Astrocyte (in vitro differentiated cells and primary cell): ENCODE results near the gene KCNG2.

Experiments used
- EZH2 ChIP-seq: IDR thresholded peaks from 2 replicates; pipeline ENCODE4 v1.6.1; 2012; ENCODE audit warnings: mild to moderate bottlenecking, low read length, inconsistent platforms; ENCODE audit not compliant: insufficient read depth
- TF ChIP-seq, protein P1 (sequence below): IDR thresholded peaks from 2 replicates; pipeline ENCODE4 v1.5.1; 2011; ENCODE audit warnings: low read depth, mild to moderate bottlenecking, inconsistent platforms, low read length, moderate library complexity; ENCODE audit not compliant: insufficient read depth

- TF ChIP-seq, protein P1, sequence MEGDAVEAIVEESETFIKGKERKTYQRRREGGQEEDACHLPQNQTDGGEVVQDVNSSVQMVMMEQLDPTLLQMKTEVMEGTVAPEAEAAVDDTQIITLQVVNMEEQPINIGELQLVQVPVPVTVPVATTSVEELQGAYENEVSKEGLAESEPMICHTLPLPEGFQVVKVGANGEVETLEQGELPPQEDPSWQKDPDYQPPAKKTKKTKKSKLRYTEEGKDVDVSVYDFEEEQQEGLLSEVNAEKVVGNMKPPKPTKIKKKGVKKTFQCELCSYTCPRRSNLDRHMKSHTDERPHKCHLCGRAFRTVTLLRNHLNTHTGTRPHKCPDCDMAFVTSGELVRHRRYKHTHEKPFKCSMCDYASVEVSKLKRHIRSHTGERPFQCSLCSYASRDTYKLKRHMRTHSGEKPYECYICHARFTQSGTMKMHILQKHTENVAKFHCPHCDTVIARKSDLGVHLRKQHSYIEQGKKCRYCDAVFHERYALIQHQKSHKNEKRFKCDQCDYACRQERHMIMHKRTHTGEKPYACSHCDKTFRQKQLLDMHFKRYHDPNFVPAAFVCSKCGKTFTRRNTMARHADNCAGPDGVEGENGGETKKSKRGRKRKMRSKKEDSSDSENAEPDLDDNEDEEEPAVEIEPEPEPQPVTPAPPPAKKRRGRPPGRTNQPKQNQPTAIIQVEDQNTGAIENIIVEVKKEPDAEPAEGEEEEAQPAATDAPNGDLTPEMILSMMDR = no peak
- TF ChIP-seq EZH2 = no peak
These were observed 119.6 kb downstream of the KCNG2 start for GRCh38 chr18:79917169-79917852.
